Kidney epithelial cell (primary cell): ENCODE results near the gene DNAJB8. TPM values are rescaled to one million over a fixed set of nuclear protein-coding genes. Genes with fewer than 3 reads are reported as not detected.

Experiments used
- DNase-seq: peaks from one replicate; pipeline ENCODE4 v3.0.0-alpha.2; 2010; ENCODE audit warnings: low read depth
- H3K27me3 ChIP-seq: 2 replicates; pipeline ENCODE4 v1.6.0; 2011; ENCODE audit warnings: low read length; ENCODE audit not compliant: control insufficient read depth, insufficient read depth
- H3K36me3 ChIP-seq: 2 replicates; pipeline ENCODE4 v1.5.1; 2011; ENCODE audit warnings: low read length; ENCODE audit not compliant: control insufficient read depth, insufficient read depth
- H3K4me3 ChIP-seq: 2 replicates; pipeline ENCODE4 v1.5.1; 2011; ENCODE audit warnings: low read depth, mild to moderate bottlenecking, control low read depth, low read length
- total RNA-seq: library from RNA; depleted of rRNA; stranded (reverse); fragments of >200 nt; gene quantifications from 2 replicates; pipeline ENCODE4 v1.2.3, GENCODE V29; 2015
- TF ChIP-seq, protein P1 (sequence below): IDR thresholded peaks from 2 replicates; pipeline ENCODE4 v1.5.1; 2011; ENCODE audit warnings: mild to moderate bottlenecking, moderate library complexity, low read length, control low read depth, inconsistent platforms; ENCODE audit not compliant: insufficient read depth, poor library complexity, severe bottlenecking

Gene DNAJB8
- total RNA-seq: not detected in 2 replicates

DNA sequence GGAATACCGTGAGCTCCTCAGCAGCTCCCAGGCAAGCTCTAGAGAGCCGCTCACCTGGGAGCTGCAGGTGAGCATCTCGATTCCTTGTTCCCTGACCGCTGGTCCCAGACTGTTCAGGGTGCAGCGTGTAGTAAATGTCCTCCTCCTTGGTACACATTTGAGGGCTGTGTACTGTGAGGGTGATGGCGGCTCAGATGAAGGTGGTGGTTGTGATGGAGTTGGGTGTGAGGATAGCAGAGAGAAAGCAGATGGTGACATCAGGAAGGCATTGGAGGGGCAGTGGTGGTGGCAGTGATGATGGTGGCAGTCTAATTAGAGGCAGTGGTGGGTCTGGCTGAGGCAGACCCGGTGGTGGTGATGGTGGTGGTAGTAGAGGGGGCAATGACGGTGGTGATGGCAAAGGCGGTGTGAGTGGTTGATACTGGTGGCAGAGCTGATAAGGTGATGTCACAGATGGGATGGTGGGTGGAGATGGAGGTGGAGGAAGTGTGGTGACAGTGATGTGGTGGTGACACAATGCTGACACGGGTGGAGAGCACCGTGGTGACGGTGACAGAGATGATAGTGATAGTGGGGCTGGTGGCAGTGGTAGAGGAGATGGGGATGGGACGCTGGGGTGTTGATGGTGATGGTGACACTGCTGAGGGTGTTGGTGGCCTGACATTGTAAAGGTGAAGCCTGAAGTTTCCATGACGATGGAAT, at the start of gene DNAJB8:
TSS of gene DNAJB8 (minus strand) at position 51 of the 702 bp plus-strand sequence. CDS start 3,645 bp downstream, outside the sequence.
- H3K27me3 ChIP-seq: peaks cover 30% of the 10 kb centered on the region
- DNase-seq: no peak

DNA sequence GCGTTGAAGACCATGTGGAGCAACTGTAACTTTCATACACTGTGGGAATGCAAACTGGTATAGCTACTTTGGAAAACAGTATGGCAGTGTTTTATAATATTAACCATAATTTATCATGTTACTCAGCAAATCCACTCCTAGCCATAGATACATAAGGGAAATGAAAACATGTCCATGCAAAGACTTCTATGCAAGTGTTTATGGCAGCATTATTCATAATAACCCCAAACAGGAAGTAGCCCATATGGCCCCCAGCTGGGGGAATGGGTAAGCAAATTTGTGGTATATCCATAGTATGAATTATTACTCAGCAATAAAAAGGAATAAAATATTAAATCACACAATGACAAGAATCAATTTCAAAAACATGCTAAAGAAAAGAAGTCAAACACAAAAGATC, 49.3 kb upstream of the DNAJB8 start:
- TF ChIP-seq, protein P1, sequence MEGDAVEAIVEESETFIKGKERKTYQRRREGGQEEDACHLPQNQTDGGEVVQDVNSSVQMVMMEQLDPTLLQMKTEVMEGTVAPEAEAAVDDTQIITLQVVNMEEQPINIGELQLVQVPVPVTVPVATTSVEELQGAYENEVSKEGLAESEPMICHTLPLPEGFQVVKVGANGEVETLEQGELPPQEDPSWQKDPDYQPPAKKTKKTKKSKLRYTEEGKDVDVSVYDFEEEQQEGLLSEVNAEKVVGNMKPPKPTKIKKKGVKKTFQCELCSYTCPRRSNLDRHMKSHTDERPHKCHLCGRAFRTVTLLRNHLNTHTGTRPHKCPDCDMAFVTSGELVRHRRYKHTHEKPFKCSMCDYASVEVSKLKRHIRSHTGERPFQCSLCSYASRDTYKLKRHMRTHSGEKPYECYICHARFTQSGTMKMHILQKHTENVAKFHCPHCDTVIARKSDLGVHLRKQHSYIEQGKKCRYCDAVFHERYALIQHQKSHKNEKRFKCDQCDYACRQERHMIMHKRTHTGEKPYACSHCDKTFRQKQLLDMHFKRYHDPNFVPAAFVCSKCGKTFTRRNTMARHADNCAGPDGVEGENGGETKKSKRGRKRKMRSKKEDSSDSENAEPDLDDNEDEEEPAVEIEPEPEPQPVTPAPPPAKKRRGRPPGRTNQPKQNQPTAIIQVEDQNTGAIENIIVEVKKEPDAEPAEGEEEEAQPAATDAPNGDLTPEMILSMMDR: no peak
- H3K27me3 ChIP-seq: peaks cover 4% of the 10 kb centered on the region
- H3K36me3 ChIP-seq: no peaks in the 10 kb centered on the region
- no peak for DNase-seq
- H3K4me3 ChIP-seq: no peak overlapping the region

More for the DNA sequence above, at the start of gene DNAJB8:
- no peak within 1 kb of the TSS for H3K4me3 ChIP-seq
- H3K36me3 ChIP-seq: no peaks in the 10 kb centered on the region
- TF ChIP-seq, protein P1: no peak

DNA sequence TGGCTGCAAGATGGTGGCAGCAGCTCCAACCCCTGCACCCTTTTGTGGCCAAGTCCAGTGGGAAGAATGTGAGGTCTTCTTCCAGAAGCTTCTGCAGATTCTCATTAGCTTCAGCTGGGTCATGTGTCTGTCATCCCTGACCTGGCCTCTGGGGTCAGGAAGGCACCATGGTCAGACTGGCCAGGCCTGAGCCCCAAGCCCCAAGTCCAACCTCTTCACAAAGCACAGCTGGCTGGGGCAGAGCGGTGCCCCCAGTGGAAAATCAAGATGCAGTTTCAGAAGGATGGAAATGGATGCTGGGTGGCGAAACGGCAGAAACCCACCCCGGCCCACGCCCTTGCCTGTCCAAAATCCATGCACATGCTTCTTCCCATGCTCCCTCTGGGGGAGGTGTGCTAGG, 42.2 kb upstream of the DNAJB8 start:
- Histone ChIP-seq H3K36me3 (no peaks in the 10 kb centered on the region), H3K4me3 (no peak overlapping the region), H3K27me3 (peaks cover 7% of the 10 kb centered on the region)
- DNase-seq: no peak
- TF ChIP-seq, protein P1: no peak

DNA sequence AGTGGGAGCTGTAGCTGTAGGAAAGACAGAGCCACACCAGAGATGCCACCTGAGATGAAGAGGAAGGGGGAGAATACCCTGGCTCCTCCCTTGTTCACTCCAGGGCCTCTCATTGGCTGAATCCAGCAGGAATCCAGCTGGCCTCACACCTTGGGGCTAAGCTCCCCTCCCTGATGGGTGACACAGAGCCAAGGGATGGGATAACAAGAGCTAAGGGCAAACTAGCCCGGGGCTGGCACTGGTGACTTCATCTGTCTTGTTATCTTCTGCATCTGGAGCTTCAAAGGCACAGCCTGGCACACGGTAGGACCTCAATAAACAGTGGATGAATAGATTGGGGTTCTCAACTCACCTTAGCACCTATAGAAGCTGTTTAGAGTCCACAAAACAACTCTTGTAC, 40.1 kb upstream of the DNAJB8 start:
- H3K27me3 ChIP-seq: peaks cover 11% of the 10 kb centered on the region

DNA sequence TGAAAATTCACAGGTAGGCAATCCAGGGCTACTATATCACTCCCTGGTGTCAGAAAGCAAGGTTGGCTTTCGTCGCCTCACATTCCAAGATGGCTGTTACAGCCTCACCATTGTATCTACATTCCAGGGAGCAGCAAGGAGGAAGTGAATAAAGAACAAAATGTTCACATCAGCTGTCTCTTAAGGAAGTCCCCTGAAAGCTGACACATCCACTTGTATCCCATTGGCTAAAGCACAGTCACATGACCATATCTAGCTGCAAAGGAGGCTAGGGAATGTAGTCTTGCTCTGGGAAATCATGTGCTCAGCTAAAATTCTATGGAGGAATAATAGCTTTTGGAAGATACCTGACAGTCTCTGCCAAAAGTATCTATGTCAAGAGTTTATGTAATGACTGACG, 39.1 kb upstream of the DNAJB8 start:
- TF ChIP-seq, protein P1: no peak
- H3K27me3 ChIP-seq: peaks cover 11% of the 10 kb centered on the region
- DNase-seq: no peak
- H3K4me3 ChIP-seq: no peak overlapping the region
- no peaks in the 10 kb centered on the region for H3K36me3 ChIP-seq

More for the DNA sequence above, 40.1 kb upstream of the DNAJB8 start:
- no peak overlapping the region for H3K4me3 ChIP-seq
- H3K36me3 ChIP-seq: no peaks in the 10 kb centered on the region
- TF ChIP-seq, protein P1: no peak
- DNase-seq: no peak
